ENCODE measurements around the gene MAL. TPM values are rescaled to one million over a fixed set of nuclear protein-coding genes. Genes with fewer than 3 reads are reported as not detected.
"Not testable (repeated sequence)": the region's sequence is repeated elsewhere in the genome, so short reads cannot be mapped to it uniquely, and the experiment has no call there.

MAL gene
- total and polyA plus RNA-seq, 11 donors: 0.97 to 12.7 (median 3.5) TPM

- WGBS, 4 donors: 92 to 96% (median 93%) methylated on average over 3 of the region's 3 CpGs
- ATAC-seq (no peak), DNase-seq (no peak)
Measured at GRCh38 chr2:95036596-95037383, 11.3 kb downstream of the MAL start.

GRCh38 chr2:95037384-95037839 lies 11.9 kb downstream of the MAL start:
- 82 to 94% (median 89%) methylated on average over 2 of the region's 2 CpGs for WGBS, 4 donors
- no peaks in the 10 kb centered on the region for H3K9me3 ChIP-seq
- no peaks in the 10 kb centered on the region for H3K36me3 ChIP-seq
- H3K4me1 ChIP-seq: peaks cover 0 to 14% (median 0%) of the 10 kb centered on the region in 12 donors
- no peak overlapping the region for H3K27ac ChIP-seq
- no peak for TF ChIP-seq CTCF (IDR thresholded peaks at IDR 0.05)
- no peak for ATAC-seq
- H3K4me3 ChIP-seq: no peak overlapping the region
- intact Hi-C loops (cut with DNase I): no loop called here
- no peak for DNase-seq
- H3K27me3 ChIP-seq: peaks cover 0 to 15% (median 0%) of the 10 kb centered on the region in 9 donors

More at GRCh38 chr2:95036596-95037383, 11.3 kb downstream of the MAL start:
- Histone ChIP-seq H3K4me1 (peaks cover 0 to 9% (median 0%) of the 10 kb centered on the region in 12 donors), H3K36me3 (no peaks in the 10 kb centered on the region), H3K27me3 (peaks cover 0 to 18% (median 0%) of the 10 kb centered on the region in 9 donors), H3K9me3 (no peaks in the 10 kb centered on the region), H3K27ac (no peak overlapping the region), H3K4me3 (no peak overlapping the region)
- TF ChIP-seq CTCF (IDR thresholded peaks at IDR 0.05) (no peak), POLR2A (IDR thresholded peaks at IDR 0.05) (no peak)
- intact Hi-C loops (cut with DNase I): no loop called here

GRCh38 chr2:95037841-95038585 lies 12.5 kb downstream of the MAL start:
- DNase-seq; H3K27ac ChIP-seq; H3K36me3 ChIP-seq; H3K4me3 ChIP-seq; ATAC-seq; H3K9me3 ChIP-seq; intact Hi-C loops (cut with DNase I): not testable (repeated sequence)
- H3K4me1 ChIP-seq: peaks cover 0 to 19% (median 3%) of the 10 kb centered on the region in 12 donors
- WGBS, 4 donors: 85 to 98% (median 88%) methylated on average over 3 of the region's 3 CpGs
- H3K27me3 ChIP-seq: peaks cover 0 to 11% (median 0%) of the 10 kb centered on the region in 9 donors

- no peak for TF ChIP-seq POLR2A (IDR thresholded peaks at IDR 0.05)
- TF ChIP-seq CTCF (IDR thresholded peaks at IDR 0.05): no peak
- ATAC-seq: no peak
- no peak overlapping the region for H3K4me3 ChIP-seq
- peaks cover 0 to 6% (median 0%) of the 10 kb centered on the region in 9 donors for H3K27me3 ChIP-seq
- intact Hi-C loops (cut with DNase I): no loop called here
- no peak overlapping the region for H3K27ac ChIP-seq
- 81 to 97% (median 94%) methylated on average over 4 of the region's 4 CpGs for WGBS, 4 donors
- no peak for DNase-seq
- peaks cover 0 to 26% (median 7%) of the 10 kb centered on the region in 12 donors for H3K4me1 ChIP-seq
- H3K9me3 ChIP-seq: no peaks in the 10 kb centered on the region
- no peaks in the 10 kb centered on the region for H3K36me3 ChIP-seq
Measured at GRCh38 chr2:95038635-95039298, 13.3 kb downstream of the MAL start.

Data from heart left ventricle (tissue), 16 donors.